GM12801 (cell line): ENCODE results near the gene CNPPD1.

Experiments
- TF ChIP-seq, protein P1 (sequence below): IDR thresholded peaks from one replicate; pipeline ENCODE4 v1.5.1; 2011; ENCODE audit warnings: control low read depth; ENCODE audit not compliant: insufficient read length; ENCODE audit errors: extremely low read depth

CNPPD1 gene

DNA sequence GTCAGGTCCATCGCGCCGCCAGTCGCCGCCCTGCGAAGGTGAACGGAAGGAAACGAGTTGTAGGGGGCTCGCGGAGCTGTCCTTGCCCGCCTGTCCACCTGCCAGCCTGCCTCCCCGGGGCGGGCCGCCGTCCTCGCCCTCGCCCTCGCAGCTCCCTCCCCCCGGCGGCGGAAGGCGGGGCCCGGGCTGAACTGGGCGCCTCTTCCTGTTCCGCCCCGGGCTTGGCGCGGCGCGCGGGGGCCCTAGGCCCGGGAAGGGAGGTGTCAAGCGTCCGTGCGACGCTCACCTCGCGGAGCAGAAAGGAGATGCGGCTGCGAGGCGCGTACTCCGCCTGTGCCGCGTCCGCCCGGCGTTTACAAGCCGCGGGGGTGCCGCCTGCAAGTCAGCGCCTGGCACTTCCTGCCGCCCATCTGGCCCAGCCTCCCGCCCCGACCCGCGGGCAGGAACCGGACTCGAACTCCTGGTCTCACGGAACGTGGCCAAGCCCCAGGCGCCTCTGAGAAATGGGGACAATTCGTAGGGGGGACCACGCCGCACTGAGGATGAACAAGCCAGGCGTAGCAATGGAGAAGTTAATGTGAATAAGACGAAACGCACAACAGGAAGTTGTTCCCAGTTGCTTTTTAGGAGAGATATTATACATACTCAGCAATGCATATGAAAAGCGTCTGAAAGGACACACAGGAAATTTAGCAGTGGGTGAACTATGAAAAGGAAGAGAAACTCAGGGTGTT, at the start of gene CNPPD1:
CNPPD1 (minus strand) TSS at position 108 of the 734 bp plus-strand sequence; CDS start at position 11, 97 bp downstream.
- TF ChIP-seq, protein P1, sequence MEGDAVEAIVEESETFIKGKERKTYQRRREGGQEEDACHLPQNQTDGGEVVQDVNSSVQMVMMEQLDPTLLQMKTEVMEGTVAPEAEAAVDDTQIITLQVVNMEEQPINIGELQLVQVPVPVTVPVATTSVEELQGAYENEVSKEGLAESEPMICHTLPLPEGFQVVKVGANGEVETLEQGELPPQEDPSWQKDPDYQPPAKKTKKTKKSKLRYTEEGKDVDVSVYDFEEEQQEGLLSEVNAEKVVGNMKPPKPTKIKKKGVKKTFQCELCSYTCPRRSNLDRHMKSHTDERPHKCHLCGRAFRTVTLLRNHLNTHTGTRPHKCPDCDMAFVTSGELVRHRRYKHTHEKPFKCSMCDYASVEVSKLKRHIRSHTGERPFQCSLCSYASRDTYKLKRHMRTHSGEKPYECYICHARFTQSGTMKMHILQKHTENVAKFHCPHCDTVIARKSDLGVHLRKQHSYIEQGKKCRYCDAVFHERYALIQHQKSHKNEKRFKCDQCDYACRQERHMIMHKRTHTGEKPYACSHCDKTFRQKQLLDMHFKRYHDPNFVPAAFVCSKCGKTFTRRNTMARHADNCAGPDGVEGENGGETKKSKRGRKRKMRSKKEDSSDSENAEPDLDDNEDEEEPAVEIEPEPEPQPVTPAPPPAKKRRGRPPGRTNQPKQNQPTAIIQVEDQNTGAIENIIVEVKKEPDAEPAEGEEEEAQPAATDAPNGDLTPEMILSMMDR: no peak

DNA sequence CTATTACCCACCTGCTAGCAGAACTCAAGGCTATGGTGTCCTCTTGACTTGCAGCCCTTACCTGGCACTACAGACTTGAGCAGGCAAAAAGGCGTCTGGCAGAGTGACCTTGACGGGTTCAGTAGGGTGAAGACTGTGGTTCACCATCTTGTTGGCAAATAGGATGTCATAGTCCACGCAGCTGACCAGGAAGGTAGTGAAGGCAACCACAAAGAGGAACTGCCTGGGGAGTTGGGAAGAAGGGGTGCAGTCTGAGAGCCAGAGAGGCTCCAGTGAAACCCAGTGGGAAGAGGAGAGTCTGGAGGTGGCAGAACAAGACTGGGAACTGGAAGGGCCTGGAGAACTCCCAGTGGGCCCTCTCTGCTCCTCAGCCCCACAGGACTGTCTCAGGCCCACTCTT, 48.6 kb upstream of the CNPPD1 start:
- TF ChIP-seq, protein P1: no peak

DNA sequence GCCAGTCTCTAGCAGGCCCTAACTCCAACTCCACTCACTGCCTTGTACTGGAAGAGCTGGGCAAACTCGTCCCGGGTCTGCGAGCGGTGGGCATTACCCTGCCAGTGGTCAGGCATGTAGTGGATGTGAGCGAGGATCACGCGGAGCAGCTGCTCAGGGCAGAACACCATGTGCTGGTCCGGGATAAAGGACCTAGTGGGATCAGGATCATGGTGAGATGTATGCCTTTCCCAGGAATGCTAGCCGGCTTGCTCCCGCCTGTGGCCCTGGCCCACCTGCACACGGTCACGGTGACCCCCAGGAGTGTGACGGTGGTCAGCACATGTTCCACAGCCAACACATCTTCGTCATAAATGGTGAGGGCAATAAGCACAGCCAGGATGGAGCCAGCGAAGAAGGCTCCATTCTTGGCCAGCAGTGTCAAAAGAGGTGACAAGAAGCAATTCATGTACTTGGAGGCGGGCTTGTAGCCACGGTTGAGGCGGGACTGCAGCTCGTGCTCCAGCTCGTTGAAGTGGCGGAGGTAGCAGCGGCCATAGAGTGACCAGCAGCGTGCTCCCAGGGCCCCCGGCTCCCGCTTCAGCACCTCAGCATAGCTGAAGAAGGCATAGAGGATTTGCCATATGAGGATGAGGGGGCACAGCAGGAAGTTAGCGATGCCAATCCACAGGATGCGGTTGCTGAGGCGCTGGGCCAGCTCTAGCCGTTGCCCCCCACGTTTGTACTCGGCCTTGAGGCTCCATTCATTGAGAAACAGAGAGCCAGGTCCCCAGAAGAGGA, 47.3 kb upstream of the CNPPD1 start:
- TF ChIP-seq, protein P1: no peak

DNA sequence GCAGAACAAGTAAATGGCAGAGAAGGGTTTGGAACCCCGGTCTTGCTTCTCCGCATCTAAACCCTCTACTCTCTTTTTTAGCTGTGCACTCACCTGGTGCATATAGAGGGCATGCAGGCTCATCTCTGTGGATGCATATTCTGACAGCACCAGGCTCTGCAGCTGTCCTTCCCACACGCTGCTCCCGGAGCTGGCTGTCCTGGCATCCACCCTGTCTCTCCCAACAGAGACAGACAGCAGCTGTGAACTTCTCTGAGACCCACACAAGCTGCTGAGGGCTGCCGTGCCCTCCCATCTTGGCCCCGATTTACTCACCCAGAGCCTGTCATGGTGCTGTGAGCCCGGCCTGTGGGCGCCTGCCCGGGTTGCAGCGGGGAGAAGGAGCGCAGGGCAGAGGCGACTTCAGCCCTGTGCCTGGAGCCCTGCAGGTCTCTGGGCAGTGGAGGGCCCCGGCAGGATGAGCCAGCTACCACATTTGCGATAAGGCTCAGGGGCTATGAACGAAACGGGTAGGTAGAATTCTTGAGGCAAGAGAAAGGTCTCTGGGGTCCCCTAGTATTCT, 45.3 kb upstream of the CNPPD1 start:
- TF ChIP-seq, protein P1: no peak

DNA sequence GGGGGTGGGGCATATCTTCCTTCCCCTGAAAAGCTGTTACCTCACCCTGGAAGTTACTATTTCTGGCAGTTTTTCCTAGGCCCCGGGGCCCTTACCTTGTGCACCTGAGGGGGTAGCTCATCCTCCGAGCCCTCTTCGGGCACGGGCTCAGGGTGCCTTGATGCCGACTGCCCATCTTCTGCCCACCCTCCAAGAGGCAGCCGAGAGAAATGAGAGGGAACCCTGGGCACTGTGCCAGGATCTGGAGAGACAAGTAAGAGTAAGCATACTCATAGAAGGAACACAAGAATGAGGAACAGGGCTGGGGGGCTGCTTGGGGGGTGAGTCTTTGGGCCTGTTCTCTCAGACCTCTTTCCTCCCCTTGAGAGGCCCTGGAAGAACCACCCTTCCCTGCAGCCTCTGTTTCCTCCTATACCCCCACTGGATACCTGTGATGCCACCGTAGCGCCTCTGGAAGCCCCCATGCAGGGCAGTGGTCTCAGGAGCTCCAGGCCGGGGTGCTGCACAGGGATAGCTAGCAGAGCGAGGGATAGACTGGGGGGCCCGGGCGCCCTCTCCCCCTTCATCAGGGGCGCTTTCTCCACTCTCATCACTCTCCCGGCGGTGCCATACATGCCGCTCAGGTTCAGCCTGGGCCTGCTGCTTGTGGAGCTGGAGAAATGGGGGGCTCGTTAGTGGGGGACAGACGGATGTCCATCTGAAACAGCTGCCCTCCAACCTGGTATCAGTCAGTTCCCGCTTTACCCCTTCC, 44.1 kb upstream of the CNPPD1 start:
- TF ChIP-seq, protein P1: no peak

DNA sequence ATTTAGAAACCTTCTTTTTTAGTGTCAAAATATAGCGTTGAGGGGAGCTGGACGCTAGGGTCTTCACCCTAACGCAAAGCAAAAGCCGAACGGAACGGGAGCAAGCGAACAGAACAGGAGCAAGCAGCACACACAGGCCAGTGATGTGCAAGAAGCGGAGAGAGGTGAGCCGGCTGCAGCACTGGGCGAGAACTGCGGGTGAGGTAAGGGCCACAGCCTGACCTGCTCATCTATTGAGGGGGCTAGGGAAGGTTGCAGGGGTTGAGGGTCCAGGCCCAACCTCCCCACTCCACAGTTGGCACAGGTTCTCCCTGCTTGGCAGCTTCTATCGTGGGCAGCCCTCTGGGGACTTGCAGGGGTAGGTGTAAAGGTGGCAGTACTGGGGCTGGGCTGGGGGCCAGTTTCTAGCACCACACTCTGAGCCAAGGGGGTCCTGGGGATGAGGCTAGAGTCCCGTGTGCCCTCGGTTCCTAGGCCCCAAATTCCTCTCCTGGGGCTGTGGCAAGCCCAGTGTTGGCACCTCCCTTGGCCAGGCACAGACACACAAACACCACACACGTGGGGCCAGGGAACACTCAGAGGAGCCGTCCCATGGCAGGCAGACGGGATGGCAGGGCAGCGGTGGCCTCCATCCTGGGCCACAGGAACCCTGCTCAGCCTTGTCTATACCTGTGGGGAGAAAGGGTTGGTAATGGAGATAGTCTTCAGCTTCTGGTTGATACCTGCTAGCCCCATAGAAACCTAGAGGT, 43.2 kb upstream of the CNPPD1 start:
- TF ChIP-seq, protein P1: no peak
